Activated naive CD4-positive, alpha-beta T cell (primary cell): Measurements from ENCODE around the gene IFT43.

Experiments used
- DNase-seq, 4 experiments: peaks; one replicate each; lab custom pipeline; 2025; lab: John Stamatoyannopoulos, UW

The IFT43 gene

DNA sequence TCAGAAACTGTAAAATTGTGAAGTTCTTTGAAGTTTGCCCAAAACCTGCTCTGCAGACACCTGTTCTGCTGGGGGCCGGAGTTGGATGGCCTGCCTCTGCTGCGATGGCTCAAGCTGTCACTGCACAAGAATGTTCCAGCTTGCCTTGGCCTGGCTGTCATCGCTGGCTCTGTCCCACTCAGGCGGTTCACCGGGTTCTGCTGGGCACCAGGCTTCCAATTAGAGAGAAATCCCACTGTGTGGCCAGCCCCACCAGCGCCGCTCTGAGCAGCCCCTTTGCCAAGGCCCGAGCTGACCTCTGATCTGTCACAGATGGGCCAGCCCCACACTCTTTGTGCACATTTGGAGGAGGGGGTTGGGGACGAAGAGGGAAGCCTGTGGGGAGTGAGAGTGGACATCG lies 94.5 kb downstream of the IFT43 start:
- DNase-seq, result no peak

DNA sequence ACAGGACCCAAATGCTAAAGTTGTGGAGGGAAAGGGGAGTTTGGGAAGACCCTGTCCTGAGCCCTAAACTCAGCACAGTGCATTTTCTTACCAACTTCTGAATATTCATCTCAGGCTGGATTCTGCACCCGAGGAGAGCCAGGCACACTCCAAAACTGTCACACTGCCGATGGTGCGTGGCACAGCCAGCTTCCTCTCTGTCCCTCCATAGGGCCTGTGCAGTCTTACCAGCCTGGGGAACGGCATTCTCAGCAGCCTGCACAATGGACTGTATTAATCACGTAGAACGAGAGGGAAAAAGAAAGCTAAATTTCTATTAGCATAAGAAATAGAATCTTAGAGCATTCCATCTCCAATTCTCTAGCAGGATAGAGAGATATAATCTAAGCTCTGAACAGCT lies 94.9 kb downstream of the IFT43 start:
- no peak for DNase-seq

DNA sequence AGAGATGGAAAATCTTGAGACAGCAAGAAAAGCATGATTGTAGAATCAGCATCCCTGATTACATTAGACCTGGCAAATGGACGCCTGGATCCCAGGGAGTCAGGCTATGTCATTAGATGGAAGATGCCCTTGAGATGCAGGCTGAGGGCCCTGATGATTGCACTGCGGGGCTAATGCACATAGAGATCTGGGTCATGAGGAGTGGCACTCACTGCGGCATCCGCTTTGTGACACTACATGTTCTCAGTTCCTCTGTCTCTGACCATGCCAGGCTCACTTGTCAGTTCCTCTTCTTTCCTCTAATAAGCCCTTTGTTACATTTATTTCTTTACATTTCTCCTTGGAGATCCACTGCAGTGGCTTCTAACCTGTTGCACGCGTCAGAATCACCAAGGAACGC lies 96.1 kb downstream of the IFT43 start:
- DNase-seq, result no peak

DNA sequence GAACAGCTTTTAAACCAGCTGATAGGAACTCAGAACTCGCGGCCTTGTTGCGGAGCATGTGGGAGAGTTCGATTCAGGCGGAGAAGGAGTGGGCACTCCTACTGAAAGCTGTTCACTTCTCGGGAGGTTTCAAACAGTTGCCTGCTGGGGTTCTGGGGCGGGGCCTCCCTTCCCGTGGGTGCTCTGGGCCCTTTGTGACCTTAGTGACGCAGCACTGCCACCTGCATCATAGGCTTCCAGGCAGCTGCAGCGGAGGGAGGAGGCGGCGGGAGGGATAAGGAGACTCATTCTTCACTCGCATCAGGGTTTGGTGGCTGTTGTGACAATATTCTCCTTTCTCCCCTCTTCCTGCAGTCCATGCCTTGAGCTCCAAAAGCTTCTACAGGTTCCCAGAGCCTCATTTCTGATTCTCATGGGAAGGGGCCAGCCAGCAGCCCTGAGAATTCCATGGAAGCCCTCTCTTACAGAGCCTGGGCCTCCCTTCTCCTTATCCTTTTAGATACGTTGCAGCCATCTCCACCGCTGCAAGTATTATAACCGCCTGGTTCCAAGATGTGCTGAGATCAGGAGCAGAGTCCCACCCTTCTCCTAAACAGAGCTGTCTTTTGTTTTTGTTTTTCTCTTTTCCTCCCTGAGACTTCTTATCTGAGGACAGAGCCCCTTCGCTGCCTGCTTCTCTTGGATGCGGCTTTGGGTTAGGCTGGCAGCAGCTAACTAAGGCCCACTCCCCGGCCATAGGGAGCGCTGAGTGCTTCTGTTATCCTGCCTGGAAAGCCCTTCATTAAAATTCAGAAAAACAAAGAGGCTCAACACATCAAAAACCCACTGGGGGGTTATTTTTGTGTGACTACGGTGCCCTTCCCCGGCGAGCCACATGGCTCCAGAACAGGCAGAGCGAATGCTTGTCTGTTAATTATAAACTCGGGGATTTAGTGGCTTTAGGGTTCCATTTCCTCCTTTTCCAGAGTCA lies 98.5 kb downstream of the IFT43 start:
- no peak for DNase-seq

DNA sequence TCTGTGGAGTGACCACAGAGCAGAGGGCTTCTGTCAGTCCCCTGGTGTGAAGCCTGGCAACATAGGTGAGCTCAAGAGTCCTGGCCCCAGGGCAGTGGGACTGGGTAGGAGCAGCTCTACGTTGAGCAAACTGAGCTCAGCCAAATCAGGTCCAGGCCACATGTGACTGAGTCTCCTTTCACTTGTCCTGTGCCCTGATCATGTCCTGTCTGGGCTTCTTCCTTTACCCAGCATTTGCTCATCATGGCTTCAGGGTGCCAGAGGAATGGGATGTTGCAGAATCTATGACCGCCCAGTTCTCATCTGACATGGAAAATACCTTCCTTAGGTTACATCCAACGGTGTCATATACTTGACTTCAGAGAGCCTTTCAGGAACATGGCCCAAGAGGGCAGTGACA lies 99.8 kb downstream of the IFT43 start:
- no peak for DNase-seq

DNA sequence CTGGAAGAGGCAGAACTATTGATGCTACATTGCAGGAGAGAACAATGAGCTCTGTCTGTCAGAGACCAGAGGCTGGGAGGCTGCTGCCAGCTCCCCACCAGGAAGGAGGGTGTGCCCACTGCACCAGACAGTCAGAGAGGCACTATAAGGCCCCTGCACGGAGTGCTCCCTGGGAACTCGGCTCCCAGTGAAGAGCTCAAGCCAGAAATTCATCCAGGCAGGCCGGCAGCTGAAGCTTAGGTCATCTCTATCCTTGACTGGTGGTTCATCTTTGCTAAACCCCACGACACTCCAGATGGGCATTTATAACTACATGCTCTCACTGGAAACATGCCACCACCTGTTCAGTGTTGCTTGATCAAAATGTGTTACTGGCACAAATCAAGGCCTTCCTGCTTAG lies 101.1 kb downstream of the IFT43 start:
- DNase-seq, result no peak

DNA sequence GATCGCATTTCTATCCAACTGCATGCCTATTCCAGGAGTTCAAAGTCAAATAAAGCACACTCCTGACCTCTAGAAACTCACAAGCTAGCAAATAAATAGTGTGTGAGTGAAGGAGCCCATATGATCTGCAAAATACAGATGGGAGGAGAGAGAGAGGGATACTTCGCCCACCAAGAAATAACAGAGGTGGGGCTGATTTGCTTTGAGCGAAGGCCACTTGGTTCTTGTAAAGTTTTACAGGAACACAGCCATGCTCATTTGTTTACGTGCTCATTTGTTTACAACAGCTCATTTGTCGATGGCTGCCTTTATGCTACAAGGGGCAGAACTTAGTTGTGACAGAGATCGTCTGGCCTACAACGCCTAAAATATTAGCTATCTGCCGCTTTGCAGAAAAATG lies 102.8 kb downstream of the IFT43 start:
- no peak for DNase-seq

DNA sequence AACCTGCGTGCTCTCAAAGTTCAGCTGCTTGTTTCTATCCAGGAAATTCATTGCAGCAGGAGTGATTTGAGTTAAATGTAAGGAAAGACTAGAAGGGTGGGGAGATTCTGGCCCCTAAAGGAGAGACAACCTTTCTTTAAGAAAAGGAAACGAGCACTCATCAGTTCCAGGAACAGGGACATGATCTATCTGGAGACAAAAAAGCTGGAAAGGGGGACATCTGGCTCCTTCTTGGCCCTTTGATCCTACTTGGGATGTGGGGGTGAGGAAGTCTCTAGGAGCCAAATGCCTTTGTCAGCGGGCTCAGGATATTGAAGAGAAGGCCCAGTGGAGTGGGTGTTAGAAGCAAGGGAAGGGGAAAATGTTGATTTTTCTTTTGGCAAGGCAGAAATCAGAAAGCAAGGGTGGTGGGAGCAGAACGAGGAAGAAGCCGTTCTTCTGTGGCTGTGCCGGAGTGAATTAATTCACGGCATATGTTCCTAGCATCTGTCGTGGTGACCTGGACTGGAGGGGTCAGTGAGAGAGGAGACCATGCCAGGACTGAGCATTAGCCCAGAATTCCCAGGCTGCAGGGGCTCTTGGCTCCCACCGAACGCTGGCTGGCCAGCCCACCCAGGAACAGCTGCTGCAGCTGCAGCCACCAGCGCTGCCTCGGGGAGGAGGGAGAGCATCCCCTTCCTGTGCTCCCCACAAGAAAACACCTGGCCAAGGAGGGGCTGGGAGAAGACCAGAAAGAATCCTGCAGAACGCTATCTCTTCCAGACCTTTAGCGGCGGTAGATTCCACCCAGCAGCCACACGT lies 103.4 kb downstream of the IFT43 start:
- DNase-seq, result no peak

DNA sequence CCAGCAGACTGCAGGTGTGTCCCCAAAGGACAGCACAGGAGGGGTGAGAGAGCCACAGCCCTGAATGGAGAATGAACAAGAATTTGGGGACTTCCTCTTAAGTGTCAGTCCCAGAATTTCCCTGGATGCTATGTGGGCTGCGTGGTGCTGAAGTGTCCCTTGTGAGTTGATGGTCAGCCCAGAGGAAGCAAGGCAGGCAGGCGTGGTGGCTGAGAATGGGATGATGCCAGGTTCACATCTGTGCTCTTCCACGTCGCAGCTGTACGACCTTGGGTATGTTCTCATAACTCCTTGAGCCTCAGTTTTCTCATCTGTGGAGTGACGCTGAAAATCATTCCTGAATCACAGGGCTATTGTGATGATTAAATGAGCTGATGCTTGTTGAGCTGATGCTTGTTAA lies 104.0 kb downstream of the IFT43 start:
- DNase-seq, result no peak

DNA sequence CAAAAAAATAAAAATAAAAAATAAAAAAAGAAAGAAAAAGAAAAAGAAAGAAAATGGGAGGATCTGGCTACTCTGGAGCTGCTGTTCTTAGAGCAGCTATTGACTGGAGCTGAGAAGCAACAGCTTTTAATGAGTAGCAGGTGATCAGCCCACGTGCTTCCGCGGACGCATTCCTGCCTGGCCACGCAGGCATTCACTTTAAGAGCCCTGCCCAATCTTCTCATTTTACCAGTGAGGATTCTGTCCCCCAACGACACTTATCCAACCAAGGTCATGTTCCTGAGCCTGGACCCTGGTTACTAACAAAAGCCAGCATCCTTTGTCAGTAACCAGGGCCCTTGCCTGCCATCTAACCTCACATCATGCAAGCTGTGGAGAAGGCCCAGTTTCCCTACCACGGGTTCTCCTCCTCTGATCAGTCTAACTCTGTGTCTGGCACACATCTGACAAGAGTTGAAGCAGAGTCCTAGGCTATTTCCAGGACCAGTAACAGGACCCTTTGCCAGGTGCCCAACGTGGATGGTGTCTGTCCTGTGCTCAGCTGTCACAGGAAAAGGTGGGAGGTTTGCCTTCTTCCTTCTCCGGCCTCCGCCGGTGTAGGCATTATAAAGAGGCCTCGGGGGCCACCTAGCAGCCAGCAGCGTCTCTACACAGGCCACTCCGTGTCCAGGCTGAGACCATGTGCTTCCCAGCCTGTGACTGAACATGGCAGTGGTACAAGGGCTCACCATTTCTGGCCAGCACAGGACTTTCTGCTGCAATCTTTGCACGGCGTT lies 105.2 kb downstream of the IFT43 start:
- no peak for DNase-seq

DNA sequence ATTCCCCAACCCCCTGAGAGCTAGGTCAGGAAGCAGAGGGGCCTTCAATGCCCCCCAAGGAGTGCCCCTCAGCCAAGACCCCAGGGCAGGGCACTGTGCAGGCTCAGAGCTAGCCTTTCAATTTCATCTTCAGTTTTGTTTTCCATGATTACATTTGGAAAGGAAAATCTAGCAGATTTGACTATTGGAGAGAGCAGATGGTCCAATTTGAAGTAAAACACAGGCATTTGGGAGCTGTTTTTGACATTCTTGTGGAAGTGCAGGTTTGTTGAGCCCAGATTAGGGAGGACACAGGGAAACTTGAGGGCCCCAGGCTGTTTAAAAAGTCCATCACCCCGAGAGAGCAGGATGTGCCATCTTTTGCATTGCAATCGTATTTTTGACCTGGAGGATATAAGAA lies 107.5 kb downstream of the IFT43 start:
- DNase-seq, result no peak

DNA sequence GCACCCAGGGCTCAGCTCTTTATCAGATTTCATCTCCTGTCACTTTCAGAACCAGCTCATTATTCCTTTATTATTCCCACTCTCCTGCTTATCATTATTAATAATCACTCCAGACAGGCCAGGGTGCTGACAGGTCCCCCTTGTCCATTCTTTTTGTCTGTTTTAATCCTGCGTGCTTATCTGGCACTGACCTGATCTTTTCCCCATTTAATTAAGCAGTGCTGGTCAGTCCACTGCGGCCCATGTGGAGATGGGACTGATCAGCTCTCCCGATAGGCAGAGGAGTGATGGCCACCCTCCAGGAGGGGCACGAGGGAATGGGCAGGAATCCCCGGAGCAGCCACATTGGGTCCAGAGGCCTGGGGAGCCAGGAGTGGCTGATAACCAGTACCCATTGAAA lies 110.7 kb downstream of the IFT43 start:
- no peak for DNase-seq

DNA sequence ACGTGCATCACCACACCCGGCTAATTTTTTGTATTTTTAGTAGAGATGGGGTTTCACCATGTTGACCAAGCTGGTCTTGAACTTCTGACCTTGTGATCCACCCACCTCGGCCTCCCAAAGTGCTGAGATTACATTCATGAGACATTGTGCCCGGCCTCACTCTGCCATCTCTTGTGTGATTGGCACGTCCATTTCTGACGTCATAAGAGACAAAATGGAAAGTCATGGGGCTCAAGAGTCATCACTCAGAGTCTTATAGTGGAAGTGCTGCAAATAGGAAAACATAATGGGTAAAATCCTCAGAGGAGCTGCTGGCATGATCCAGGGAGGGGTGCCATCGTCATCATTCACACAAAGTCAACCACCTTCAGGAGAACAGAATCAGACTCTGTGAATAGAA lies 112.0 kb downstream of the IFT43 start:
- no peak for DNase-seq

DNA sequence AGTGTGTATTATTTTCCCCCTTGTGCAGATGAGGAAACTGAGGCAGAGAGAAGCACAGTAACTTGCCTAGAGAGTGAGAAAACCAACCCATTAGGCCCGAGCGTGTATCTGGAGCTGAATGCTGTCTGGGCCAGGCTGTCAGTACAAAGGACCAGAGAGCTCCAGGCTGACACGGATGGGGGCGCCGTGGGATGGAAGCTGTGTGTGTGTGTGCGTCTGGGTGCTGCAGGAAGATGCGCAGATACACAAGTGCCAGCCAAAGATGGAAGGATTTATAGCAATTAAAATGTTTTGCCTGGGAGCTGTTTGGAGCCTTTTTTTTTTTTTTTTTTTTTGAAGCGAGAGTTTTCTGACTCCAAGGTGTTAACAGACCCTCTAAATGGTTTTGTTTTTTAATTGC lies 112.5 kb downstream of the IFT43 start:
- no peak for DNase-seq

DNA sequence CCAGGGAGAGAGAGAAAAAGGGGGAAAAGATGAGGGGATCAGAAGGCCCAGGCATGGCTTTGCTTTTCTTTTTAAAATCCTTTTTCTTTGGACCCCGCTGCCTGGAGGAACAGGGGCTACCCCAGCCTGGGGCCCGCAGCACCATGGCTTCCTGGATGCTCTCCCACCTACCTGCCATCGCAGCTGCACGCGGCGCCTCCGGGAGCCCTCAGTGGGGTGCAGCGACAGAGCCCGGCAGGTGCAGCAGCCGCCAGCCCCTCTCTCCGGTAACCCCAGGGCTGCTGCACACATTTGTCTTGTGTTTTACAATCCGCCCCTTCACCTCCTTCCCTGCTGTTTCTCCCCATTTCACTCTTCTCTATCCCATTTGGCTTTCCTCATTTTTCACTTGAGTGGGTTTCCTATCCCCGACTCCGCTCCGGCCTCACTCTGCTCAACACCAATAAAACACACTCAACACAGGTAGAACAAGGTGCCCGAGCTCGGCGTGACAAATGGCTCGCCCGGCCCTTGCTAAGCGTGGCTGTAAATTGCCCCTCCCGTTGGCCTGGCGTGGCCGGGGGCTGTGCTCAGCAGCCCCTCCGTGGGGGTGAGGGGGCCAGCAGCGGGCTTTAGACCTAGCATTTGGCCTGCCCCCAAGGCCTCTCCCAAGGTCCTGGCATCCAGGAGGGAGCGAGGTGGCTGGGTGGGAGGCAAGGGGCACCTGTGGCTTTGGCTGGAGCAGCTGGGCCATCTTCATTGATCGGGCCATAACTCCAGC lies 113.5 kb downstream of the IFT43 start:
- no peak for DNase-seq

DNA sequence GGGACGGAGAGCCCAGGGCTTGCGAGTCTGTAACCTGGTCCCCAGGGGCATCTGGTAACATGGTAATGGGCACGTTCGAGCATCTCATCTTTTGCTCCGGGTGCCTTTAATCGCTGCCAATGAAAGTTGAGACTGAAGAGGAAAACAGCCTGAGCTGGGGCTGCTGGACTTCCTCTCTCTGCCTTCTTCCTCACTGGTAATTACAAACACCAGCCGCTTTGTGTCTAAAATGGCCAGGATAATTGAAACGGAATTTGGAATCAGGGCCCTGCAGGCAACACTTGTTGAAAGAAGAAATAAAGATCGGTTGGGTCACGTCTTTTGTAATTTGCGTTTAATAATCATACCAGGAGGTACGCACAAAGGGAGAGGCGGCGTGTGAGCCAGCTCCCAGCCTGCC lies 114.7 kb downstream of the IFT43 start:
- DNase-seq, result no peak

DNA sequence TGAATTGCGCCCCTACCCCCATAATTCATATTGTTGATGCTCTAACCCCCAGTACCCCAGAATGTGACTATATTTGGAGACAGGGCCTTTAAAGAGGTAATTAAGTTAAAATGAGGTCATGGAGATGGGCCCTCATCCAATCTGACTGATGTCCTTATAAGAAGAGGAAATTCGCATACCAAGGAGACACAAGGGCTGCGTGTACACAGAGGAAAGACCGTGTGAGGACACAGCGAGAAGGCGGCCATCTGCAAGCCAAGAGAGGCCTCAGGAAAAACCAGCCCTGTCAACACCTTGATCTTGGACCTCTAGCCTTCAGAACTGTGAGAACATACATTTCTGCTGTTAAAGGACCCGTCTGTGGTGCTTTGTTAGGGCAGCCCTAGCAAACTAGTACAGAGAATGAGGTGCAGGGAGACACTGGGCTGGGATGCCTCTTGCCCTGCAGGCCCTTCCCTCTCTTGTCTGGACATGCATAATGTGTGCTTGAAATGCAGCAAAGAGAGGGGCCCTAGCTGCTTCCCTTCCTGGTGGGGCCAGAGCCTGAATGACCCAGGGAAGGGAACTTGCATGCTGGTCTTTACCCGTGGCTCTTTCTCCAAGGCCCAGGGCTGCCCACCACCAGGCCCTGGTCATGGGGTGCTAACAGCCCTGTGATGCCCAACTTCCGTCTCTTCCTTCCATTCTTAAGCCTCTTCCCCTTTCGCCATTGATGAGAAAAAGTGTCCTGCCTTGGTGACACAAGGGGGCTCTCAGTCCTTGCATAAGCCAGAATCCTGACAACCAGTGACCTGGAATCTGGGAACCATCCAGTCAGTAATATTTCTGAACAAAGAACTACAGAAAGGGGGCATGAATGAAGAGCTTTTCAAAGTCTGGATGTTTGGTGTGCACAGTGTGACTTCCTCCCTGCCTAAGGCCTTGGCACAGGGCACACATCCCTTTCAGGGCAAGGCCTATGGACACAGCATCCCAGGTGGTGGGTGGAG lies 116.1 kb downstream of the IFT43 start:
- DNase-seq, result no peak

DNA sequence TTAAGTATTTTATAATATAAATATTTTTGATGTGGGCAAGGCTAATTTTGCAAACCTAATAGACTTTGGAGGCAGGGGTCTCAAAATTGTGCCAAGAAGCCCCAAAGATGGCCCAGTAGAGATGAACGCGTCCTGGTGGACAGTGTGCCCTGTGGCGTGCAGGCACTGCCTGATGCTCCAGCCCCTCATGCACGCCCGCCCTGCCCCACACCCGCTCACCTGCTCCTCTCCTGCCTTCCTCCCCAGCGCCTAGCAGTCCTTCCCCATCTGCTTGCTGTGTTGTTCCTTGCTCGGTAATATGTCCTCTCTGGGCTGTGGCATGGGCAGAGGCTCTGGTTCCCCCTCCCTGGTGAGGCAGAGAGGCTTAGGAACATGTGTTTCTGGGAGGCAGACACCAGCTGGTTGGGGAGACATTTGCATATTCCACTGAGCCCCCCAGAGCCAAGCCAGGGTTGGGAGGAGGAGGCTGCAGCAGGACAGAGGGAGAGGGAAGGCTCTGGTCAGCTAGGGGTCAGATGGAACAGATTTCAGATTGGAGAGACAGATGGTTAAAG lies 119.3 kb downstream of the IFT43 start:
- no peak for DNase-seq

DNA sequence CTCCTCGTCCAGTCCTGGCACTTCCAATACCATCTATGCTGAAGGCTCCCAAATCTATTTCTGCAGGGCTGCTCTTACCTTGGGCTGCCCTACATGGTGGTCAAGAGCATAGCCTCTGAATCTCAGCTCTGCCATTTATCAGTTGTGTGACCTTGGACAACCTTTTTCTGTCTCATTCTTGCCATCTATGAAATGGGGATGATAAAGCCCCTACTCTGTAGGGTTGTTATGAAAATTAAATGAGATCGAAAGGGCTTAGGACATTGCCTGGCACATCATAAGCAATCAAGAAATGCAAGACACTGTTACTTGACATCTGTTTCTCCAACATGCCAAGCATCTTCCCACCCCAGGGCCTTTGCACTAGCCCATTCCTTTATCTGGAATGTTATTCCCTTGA lies 120.6 kb downstream of the IFT43 start:
- DNase-seq, result no peak
